Heart left ventricle (tissue), 13 donors: Measurements from ENCODE around the gene HTR1A.

Experiments used
- POLR2A ChIP-seq, 2 donors: fragments of 450-650 bp; IDR thresholded peaks; one replicate each; pipeline ENCODE4 v1.6.1; 2017; ENCODE audit warnings: antibody characterized with exemption in 2 of 2, mild to moderate bottlenecking in 2 of 2, moderate library complexity in 2 of 2
- TF ChIP-seq, protein P1 (sequence below), 12 donors: fragments of 200-600 bp; sonication (generic) in 4 of 12; IDR thresholded peaks; one replicate each; pipeline versions ENCODE4 v1.5.0 to v1.8.0; 2018 to 2022; ENCODE audit warnings: antibody characterized with exemption in 12 of 12, mild to moderate bottlenecking in 5 of 12
- donor health status: ischemic (EF 13 %, LVEDD 7.1; RV severe dilation, severe dysfunction).
- donor health status: DM: no; HTN: yes; CAD: no.
- donor health status: DM: no; HTN: no; CAD: no.
- donor health status: ischemic (EF 25% LVEDD 6.9; RV normal size, moderate dysfunction).
- donor health status: ischemic (EF 25% LVEDD 5.7; RV mildly dilated, moderate dysfunction).
- donor health status: ischemic (EF 35%, LVEDD 5.7; RV mildly dilated, moderate dysfunction).
- donor health status: nonischemic (EF 11% LVEDD 7.7; RV severe dilation, severe dysfunction).
- donor health status: DM: yes; HTN: yes; CAD: no.
- donor health status: PGD.
- donor health status: ischemic (EF 29% LVEDD 5.4; RV normal size, mild dysfunction).
- donor health status: nonischemic (EF 23%, LVEDD 6.1; RV moderate dilation, normal function).

DNA sequence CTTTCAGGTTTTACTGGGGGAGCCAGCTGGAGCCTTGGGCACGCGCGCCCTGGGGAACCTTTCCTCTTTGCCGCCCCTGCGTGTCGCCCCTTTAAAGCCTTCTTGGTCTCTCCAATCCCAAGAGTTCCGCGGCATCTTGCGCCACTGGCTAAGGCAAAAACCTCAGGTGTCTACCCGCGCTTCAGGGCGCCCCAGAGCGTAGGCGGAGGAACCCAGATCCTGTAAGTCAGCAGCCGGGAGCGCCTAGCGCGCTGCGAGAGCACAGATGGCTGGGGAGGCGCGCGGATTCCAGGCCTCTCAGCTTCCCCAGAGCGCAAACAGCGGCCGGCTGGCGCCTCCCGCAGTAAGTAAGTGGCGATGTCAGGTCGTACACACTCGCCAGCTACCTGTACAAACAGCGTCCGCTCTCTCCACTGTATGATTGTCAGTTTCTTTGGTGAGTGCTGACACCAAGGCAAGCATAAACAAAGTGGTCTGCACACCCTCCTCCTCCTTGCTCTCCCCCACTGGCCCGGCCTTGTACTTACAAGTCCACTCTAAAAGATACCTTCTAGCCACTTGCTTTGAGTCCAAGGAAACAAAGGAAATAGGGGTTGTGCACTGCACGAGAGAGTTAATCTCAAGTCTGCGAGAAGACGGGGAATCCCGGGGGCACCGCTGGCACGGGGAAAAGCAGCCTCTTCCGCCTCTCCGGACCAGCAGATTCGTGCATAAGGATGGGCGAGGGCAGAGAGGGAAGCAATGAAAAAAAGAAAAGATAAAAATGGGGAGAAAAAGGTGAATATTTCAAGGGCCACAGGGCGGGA, 2.9 kb downstream of the HTR1A start:
- TF ChIP-seq, protein P1, sequence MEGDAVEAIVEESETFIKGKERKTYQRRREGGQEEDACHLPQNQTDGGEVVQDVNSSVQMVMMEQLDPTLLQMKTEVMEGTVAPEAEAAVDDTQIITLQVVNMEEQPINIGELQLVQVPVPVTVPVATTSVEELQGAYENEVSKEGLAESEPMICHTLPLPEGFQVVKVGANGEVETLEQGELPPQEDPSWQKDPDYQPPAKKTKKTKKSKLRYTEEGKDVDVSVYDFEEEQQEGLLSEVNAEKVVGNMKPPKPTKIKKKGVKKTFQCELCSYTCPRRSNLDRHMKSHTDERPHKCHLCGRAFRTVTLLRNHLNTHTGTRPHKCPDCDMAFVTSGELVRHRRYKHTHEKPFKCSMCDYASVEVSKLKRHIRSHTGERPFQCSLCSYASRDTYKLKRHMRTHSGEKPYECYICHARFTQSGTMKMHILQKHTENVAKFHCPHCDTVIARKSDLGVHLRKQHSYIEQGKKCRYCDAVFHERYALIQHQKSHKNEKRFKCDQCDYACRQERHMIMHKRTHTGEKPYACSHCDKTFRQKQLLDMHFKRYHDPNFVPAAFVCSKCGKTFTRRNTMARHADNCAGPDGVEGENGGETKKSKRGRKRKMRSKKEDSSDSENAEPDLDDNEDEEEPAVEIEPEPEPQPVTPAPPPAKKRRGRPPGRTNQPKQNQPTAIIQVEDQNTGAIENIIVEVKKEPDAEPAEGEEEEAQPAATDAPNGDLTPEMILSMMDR (IDR thresholded peaks at IDR 0.05), result peak in 4 of 12 donors; percentile 14 to 21 (median 17)
- no peak for TF ChIP-seq POLR2A (IDR thresholded peaks at IDR 0.05)
